ENCODE measurements around the gene COL23A1.
A peak's percentile ranks its signal among the peaks of the same experiment; 100 is the strongest.
"Not testable (repeated sequence)": the region's sequence is repeated elsewhere in the genome, so short reads cannot be mapped to it uniquely, and the experiment has no call there.

The COL23A1 gene

GRCh38 chr5:178198706-178199105 is 391.5 kb downstream of the COL23A1 start:
- H3K4me3 ChIP-seq (ENCODE audit: low read length): no peak overlapping the region
- DNase-seq (ENCODE audit: low read depth): no peak
- no peak for TF ChIP-seq CTCF (conservative IDR thresholded peaks at IDR 0.05; ENCODE audit: low read depth, low read length)

GRCh38 chr5:178198151-178198550 is 392.0 kb downstream of the COL23A1 start:
- not testable (repeated sequence) for DNase-seq (ENCODE audit: low read depth)

GRCh38 chr5:178196986-178197385 is 393.2 kb downstream of the COL23A1 start:
- no peak overlapping the region for H3K4me3 ChIP-seq (ENCODE audit: low read length)
- TF ChIP-seq CTCF (conservative IDR thresholded peaks at IDR 0.05; ENCODE audit: low read depth, low read length): peak; percentile 45

More at GRCh38 chr5:178198151-178198550, 392.0 kb downstream of the COL23A1 start:
- H3K4me3 ChIP-seq (ENCODE audit: low read length): not testable (repeated sequence)

GRCh38 chr5:178196281-178196812 is 393.8 kb downstream of the COL23A1 start:
- no peak for TF ChIP-seq CTCF (conservative IDR thresholded peaks at IDR 0.05; ENCODE audit: low read depth, low read length)
- DNase-seq (ENCODE audit: low read depth): no peak

More at GRCh38 chr5:178196986-178197385, 393.2 kb downstream of the COL23A1 start:
- DNase-seq (ENCODE audit: low read depth): no peak

GRCh38 chr5:178194026-178194425 is 396.2 kb downstream of the COL23A1 start:
- no peak for TF ChIP-seq CTCF (conservative IDR thresholded peaks at IDR 0.05; ENCODE audit: low read depth, low read length)
- H3K4me3 ChIP-seq (ENCODE audit: low read length): no peak overlapping the region
- no peak for DNase-seq (ENCODE audit: low read depth)

More at GRCh38 chr5:178196281-178196812, 393.8 kb downstream of the COL23A1 start:
- H3K4me3 ChIP-seq (ENCODE audit: low read length): no peak overlapping the region

- no peak overlapping the region for H3K4me3 ChIP-seq (ENCODE audit: low read length)
- no peak for DNase-seq (ENCODE audit: low read depth)
- TF ChIP-seq CTCF (conservative IDR thresholded peaks at IDR 0.05; ENCODE audit: low read depth, low read length): no peak
Observed at GRCh38 chr5:178193251-178193809, 396.9 kb downstream of the COL23A1 start.

GRCh38 chr5:178192787-178193186 is 397.4 kb downstream of the COL23A1 start:
- no peak for TF ChIP-seq CTCF (conservative IDR thresholded peaks at IDR 0.05; ENCODE audit: low read depth, low read length)
- H3K4me3 ChIP-seq (ENCODE audit: low read length): no peak overlapping the region
- DNase-seq (ENCODE audit: low read depth): no peak
